ENCODE data around the gene BRD1.
"Not testable (repeated sequence)": the region's sequence is repeated elsewhere in the genome, so short reads cannot be mapped to it uniquely, and the experiment has no call there.

The BRD1 gene

GRCh38 chr22:49852898-49853894 is 25.5 kb upstream of the BRD1 start, which contains the start of gene ZBED4:
Gene ZBED4, plus strand, starts transcription at chr22:49853844. Its CDS starts 29,819 bp downstream, at chr22:49883663.
- DNase-seq: peak; percentile 93

DNA sequence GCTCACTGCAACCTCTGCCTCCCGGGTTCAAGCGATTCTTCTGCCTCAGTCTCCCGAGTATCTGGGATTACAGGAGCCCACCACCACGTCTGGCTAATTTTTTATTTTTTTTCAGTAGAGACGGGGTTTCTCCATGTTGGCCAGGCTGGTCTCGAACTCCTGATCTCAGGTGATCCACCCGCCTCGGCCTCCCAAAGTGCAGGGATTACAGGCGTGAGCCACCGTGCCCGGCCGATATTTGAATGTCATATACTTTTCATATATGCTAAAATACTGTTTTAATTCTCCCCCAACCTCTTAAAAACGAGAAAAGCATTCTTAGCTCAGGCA is 24.9 kb upstream of the BRD1 start:
- DNase-seq: not testable (repeated sequence)

- DNase-seq: no peak
Observed at GRCh38 chr22:49850959-49851802, 23.5 kb upstream of the BRD1 start.

GRCh38 chr22:49850021-49850911 is 22.6 kb upstream of the BRD1 start:
- DNase-seq: no peak

- DNase-seq: no peak
Observed at GRCh38 chr22:49849161-49850020, 21.7 kb upstream of the BRD1 start.

DNA sequence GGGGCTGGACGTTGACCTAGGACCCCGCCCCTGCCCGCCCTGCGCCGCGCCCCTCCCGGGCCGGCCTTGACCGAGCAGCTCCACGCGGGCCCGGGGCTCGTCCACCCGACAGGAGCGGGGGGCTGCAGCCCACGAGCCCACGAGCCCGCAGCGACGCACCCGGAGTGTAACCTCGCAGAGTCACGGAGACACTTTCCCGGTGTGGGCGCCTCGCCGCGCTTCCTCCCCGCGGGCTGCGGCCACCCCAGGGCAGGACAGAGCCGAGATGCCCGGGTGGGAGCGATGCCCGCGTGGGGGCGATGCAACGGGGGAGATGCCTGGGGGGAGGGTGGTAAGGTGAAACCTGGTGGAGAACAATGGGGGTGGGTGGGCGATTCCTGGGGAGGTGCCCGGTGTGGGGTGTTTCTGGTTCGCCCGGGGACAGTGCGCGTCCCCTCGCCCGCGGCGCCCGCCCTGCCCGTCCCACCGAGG is 21.1 kb upstream of the BRD1 start:
- no peak for DNase-seq

DNA sequence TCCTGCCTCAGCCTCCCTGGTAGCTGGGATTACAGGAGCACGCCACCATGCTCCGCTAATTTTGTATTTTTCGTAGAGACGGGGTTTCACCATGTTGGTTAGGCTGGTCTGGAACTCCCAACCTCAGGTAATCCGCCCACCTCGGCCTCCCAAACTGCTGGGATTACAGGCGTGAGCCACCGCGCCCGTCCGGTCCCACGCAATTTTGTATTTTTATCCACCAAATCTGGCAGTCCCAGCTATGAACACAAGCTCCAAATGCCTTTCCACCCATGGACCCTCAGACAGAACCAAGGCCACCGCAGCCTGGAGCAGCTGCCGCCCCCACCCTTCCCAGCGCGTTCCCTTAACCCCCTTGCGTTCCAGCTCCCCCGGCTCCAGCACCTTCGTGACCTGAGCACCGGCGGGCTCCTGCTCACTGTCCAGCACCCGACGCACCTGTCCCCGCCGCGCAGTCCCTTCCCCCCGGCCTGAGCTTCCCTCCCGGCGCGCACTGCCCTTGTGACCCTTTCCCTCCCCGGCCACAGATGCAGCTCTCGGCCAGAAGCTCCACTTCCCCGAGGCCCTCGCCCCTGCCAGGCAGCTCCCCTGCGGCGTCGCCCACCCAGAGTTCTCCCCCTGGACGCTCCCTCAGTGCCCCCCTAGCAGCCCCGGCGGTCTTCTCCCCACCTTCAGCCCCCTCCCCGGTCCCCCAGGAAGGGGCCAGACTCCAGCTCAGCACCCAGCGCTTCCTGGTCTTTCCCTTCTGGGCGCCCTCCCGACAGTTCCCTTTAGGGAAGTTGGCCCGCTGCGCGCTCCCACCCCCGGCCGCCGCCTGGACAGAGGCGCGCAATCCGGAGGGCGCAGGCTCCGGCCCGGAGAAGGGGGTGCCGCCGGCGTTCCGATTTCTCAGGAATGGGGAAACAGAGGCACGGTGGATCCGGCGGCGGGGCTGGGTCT is 20.3 kb upstream of the BRD1 start:
- no peak for DNase-seq

- no peak for DNase-seq
Observed at GRCh38 chr22:49845666-49846459, 18.2 kb upstream of the BRD1 start.

- DNase-seq: no peak
Observed at GRCh38 chr22:49845241-49845640, 17.6 kb upstream of the BRD1 start.

DNA sequence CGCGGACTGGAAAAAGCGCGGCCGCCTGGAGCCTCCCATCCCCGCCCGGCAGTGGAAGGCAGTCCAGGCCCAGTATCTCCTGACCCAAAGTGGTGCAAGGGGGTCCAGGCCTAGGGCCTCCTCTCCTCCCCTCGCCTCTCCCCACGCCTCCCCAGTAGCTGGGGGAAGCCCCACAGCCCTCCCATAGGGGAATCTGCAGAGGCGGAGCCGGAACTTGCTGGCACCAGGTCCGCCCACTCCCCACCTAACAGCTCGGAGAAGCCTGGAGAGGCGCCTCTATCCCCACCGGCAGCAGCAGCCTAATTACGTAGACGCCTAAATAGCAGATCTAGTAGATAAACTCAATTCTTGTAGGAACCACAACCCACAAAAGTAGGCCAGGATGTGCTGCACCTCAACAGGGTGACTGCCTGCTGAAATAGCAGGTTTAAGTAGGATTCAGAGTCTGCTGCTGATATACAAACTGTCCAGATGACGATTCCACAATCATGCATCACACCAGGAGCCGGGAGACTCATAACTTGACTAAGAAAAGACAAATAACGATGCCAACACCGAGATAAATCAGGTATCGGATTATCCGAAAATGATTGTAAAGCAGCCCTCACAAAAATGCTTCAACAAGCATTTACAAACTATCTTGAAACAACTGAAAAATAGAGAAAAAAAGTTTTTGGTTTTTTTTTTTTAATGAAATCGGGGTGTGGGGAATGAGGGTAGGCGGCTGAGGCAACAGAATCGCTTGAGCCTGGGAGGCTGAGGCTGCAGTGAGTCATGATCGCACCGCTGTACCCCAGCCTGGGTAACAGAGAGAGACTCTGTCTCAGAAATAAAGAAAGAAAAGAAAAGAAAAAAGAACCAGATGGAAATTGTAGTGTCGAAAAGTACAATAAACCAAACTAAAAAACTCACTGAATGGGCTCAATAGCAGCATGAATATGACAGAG is 11.4 kb upstream of the BRD1 start:
- DNase-seq: no peak

DNA sequence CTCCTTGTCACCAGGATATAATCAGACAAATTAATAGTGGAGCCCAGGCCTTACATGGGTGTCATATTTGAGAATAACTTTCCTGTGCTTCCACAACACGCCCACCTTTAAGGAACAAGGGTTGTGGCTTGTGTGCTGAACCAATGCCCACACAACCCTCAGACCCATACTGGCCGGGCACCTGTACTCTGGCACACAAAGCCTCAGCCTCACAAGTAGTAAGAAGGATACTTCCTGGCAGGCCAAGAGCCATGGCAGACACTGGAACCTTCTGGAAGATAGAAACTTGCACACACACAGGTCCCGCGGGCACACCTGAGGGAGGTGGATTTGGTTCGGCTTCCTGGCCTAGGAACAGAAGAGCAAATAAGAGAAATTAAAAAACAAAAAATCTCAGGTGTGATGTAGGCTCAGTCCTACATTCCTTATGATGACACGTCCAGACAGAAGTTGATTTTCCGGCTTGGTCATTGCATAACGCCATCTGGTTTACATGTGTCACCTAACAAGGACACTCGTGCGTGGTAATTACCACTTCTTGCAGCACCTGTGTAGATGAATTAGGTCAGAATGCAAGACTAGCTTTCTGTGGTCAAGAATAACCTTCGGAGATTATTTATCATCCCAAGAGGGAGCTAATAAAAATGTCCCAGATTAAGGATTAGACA is 5.8 kb upstream of the BRD1 start:
- DNase-seq: no peak

- DNase-seq: no peak
Observed at GRCh38 chr22:49829044-49829853, 1.6 kb upstream of the BRD1 start.

DNA sequence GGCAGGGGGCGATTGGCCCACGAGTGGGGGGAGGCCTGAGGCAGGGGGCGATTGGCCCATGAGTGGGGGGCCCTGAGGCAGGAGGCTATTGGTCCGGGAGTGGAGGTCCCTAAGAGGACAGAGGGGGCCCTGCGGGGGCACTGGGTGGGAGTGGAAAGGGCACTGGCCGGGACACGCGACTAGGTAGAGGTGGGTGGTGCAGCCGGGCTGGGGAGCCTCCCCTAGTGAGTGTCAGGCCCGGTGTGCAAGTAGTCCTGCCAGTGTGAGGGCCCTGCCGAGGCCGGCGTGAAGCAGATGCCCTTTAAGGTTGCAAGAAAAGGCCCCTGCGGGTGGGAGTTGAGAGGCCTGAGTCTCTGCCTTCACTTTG is 909 bp upstream of the BRD1 start:
- no peak for DNase-seq

DNA sequence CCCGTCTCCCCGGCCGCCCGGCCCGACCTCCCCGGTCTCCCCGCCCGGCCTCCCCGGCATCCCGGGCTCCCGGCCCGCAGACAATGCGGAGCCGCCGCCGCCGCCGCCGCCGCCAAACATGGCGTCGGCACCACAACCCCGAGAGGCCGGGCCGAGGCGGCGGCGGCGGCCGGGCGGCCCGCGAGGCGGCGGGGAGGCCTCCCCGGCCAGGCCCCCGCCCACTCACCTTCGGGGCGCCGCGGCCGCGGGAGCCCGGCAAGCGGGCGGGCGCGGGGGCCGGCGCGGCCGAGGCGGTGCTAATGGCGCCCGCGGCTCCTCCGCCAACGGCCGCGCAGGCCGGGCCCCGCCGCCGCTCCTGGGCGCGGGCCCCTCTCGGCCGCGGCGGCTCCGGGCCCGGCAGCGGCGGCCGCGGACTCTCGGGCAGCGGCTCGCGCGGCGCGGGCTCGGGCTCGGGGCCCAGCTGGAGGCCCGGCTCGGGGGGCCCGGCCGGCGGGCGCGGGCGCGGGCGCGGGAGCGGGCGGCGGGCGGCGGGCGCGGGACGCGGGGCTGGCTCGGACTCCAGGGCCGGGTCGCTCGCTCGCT is 311 bp downstream of the BRD1 start:
- DNase-seq: peak; percentile 6

DNA sequence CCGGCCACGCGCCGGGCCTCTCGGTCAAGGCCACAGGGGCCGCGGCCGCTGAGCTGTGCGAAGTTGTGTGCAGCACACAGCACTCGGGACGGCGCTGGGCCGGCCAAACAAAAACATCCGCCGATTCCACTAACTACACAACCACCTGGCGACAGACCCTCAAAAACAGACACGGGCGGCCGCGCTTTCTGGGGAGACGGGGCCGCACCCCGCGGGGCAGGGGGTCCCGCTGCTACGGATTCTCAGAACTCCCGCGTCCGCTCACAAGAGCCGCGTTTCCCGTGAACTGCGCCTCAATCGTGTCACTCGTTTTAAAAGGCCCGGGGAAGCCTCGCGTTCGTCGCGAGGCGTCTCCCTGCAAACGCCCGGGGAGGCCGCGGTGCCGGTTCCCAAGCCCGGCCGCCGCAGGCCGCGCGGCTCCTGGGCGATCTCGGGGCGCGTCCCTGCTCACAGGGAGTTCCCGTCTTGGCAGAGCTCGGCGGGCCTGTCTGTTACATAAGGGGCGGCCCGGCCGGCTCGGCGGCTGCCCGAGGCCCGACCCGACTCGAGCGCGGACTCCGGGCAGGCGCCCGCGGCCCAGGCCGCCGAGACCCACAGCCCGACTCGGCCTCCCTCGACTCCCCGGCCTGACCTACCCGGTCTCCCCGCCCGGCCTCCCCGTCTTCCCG is 936 bp downstream of the BRD1 start:
- peak; percentile 3 for DNase-seq

Data from NCI-H2107 (cell line).